ENCODE results near the gene KIAA2012. TPM values are rescaled to one million over a fixed set of nuclear protein-coding genes. Genes with fewer than 3 reads are reported as not detected.

Gene KIAA2012
- total RNA-seq, 1 experiment from 2014 or later: not detected

DNA sequence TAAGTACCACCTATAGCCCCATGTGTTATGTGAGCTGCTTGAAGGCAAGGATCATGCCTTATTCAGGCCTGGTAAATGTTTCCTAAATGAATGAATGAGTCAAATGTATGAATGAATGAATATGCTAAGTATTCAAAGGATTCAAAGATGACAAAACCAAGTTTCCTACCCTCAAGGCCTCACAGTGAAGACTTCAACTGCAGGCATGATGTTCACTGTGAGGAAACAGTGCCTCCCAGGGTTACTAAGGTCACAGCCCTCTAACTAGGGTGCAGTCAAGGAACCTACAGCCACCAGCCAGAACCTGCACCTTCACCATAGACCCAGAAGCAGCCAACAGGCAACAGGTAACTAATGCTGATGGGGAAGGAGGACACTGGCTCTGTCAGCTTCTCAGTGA, 96.1 kb downstream of the KIAA2012 start:
- DNase-seq (ENCODE audit: low spot score): no peak
- in situ Hi-C loops (cut with HindIII; ENCODE audit: low sequenced_read_pairs): no loop called here

DNA sequence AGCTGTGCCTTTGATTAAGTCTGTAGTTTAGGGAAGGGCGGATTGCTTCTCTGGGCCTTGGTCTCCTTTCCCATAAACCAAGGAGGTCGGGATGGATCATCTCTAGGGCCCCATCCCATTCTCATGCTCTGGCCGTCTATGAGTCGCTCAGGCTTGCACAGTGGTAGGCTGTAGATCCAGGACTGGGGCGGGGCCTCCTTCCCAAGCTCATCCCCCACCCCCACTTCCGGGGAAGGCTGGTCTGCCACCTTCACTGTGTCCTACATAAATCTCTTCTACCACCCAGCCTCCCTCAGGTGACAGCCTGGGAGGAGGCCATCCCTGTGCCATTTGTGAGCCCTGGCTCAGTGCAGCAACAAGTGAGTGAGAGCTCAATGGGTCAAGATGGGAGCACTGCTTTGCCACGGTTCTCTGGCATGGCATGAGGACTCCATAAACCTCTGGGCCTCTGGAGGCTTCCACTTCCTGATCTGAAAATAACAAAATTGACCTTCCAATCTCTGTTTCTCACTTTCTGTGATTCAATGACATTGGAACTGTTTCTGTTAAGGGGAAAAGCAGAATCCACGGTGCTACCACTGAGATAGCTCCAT, 96.9 kb downstream of the KIAA2012 start:
- in situ Hi-C loops (cut with HindIII; ENCODE audit: low sequenced_read_pairs): no loop called here
- DNase-seq (ENCODE audit: low spot score): no peak

DNA sequence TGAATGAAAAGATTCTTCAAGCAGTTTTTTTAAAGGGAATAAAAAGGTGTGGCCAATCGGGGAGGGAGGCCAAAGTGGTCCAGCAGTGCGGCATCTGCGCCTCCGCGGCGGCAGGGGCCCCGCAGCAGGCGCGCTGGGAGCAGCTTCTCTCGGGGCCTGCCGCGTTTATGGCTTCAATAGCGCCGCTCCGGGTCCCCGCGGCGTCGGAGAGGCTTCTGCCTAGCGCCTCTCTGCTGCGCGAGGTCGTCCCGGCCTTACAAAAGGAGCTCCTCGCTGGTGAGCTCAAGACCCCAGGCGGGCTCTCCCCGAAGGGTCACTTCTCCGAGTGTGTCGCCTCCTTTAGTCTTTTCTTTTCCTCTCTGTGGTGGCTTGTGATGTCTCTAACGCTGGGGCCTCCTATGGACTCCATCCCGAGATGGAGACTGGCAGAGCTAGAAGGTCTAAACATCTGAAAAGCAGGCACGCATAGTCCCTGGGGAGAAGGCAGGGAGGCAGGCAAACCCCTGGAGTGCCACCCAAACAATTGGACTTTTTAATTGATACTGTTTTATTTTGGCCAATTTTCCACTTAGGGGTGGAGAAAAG, 98.3 kb downstream of the KIAA2012 start:
- peak; percentile 57 for DNase-seq (ENCODE audit: low spot score)
- in situ Hi-C loops (cut with HindIII; ENCODE audit: low sequenced_read_pairs): no loop called here

DNA sequence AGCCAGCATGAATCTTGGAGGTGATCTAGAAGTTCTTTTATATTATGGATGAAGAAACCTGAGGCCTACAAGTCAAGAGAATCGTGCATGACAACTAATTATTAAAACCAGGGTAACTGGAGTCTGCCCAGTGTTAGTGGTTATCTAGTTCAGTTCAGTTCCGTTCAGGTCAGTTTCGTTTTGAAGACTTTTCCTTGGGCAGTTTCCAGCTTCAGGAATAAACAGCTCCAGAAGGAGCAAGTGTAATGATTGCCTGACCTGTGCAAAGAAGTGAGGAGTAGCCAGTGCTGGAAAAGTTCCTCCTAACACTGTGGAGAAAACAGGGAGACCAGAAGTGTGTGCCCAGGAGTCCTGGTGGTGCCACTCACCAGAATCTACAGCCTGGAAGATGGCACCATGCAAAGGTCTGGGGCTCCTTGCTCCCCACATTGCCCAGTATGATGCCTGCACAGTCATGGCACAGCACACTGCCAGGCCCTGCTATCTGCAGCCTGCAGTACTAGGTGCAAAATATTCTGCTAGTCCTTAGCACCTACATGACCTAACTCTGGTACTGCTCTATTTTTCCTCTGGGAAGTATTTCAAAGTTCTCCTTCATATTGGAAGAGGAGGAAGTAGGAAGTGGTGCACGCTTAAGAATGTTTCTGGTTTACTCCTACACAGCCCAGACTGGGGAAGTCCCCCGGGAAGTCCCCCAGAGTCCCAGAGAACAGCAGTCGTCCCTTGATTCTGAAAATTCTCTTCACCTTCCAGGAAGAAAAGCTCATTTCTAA, 99.6 kb downstream of the KIAA2012 start:
- in situ Hi-C loops (cut with HindIII; ENCODE audit: low sequenced_read_pairs): no loop called here
- no peak for DNase-seq (ENCODE audit: low spot score)

- DNase-seq (ENCODE audit: low spot score): peak; percentile 83
- in situ Hi-C loops (cut with HindIII; ENCODE audit: low sequenced_read_pairs): no loop called here
Observed at GRCh38 chr2:202178346-202178958, 105.4 kb downstream of the KIAA2012 start.

- DNase-seq (ENCODE audit: low spot score): no peak
- in situ Hi-C loops (cut with HindIII; ENCODE audit: low sequenced_read_pairs): no loop called here
Observed at GRCh38 chr2:202184557-202184956, 111.5 kb downstream of the KIAA2012 start.

- DNase-seq (ENCODE audit: low spot score): no peak
- in situ Hi-C loops (cut with HindIII; ENCODE audit: low sequenced_read_pairs): no loop called here
Observed at GRCh38 chr2:202185156-202185555, 112.1 kb downstream of the KIAA2012 start.

GRCh38 chr2:202186641-202187202, 113.7 kb downstream of the KIAA2012 start:
- in situ Hi-C loops (cut with HindIII; ENCODE audit: low sequenced_read_pairs): no loop called here
- DNase-seq (ENCODE audit: low spot score): no peak

DNA sequence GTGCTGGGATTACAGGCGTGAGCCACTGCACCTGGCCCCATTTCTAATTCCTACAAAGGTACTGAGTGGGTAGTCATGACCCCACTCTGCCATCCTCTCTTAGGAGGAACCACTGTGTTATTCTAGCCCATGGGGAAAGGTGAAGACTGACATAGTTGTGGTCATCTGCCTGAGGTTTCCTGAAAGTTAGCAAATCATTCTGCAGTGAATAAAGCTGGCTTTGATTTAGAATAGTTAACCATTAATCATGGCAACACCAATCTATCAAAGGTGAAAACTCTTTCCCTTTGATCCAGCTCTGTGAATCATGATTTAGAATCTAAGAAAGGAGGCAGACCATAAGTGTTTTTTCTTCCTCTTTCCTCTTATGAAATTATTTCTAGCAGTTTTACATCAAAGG, 114.5 kb downstream of the KIAA2012 start:
- DNase-seq (ENCODE audit: low spot score): no peak
- in situ Hi-C loops (cut with HindIII; ENCODE audit: low sequenced_read_pairs): no loop called here

GRCh38 chr2:202193305-202193704, 120.2 kb downstream of the KIAA2012 start:
- in situ Hi-C loops (cut with HindIII; ENCODE audit: low sequenced_read_pairs): no loop called here
- no peak for DNase-seq (ENCODE audit: low spot score)

DNA sequence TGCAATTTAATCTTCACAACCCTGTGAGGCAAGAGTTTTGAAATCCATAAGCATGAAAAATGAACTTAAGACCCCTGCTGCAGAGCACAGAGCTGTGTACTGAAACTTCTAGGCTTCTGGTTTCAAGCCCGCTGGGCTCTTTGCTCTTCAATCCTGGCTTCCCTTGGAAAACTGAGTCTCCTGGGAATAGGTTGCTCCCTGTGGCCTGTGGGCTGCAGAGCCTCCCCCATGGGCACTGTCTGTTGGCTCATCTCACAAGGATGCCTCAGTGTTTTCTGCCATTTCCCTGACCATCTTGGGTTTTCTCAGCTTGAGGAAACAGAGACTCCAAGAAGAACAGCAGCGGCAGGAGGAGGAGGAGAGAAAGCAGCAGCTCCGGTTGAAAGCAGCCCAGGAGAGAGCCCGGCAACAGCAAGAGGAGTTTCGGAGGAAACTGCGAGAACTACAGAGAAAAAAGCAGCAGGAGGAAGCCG, 120.9 kb downstream of the KIAA2012 start:
- in situ Hi-C loops (cut with HindIII; ENCODE audit: low sequenced_read_pairs): no loop called here
- DNase-seq (ENCODE audit: low spot score): no peak

DNA sequence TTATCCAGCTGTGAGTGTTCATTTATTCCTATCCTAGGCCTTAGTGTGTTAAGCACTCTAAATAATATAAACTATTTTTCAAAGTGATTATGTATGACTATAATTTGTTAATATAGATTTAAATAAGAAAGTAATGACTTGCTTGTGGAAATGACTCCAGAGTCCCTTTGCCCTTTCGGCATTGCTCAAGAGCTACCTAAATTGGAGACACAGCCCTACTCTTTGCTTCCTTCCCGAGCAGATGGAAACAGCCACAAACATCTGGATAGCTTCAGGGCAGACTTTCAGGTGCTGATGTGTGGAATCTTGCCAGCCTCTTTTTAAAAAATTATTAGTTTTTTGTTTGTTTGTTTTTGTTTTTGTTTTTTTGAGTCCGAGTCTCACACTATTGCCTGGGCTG, 121.4 kb downstream of the KIAA2012 start:
- in situ Hi-C loops (cut with HindIII; ENCODE audit: low sequenced_read_pairs): no loop called here
- DNase-seq (ENCODE audit: low spot score): no peak

DNA sequence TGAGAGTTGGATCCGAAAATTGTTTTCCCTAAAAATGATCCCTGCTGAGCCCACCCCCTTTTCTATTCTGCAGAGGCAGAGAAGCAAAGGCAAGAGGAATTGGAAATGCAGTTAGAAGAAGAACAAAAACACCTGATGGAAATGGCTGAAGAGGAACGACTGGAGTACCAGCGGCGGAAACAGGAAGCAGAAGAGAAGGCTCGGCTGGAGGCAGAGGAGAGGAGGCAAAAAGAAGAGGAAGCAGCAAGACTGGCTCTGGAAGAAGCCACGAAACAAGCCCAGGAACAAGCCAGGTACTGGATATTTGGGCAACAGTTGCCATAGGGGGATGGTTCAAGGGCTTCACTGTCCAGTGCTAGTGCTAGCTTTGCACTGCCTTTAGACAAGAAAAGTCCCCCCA, 123.7 kb downstream of the KIAA2012 start:
- in situ Hi-C loops (cut with HindIII; ENCODE audit: low sequenced_read_pairs): no loop called here
- no peak for DNase-seq (ENCODE audit: low spot score)

GRCh38 chr2:202201220-202202160, 128.4 kb downstream of the KIAA2012 start:
- in situ Hi-C loops (cut with HindIII; ENCODE audit: low sequenced_read_pairs): no loop called here

GRCh38 chr2:202203348-202203747, 130.3 kb downstream of the KIAA2012 start:
- in situ Hi-C loops (cut with HindIII; ENCODE audit: low sequenced_read_pairs): no loop called here
- no peak for DNase-seq (ENCODE audit: low spot score)

More at GRCh38 chr2:202201220-202202160, 128.4 kb downstream of the KIAA2012 start:
- peak; percentile 9 for DNase-seq (ENCODE audit: low spot score)

- in situ Hi-C loops (cut with HindIII; ENCODE audit: low sequenced_read_pairs): no loop called here
- no peak for DNase-seq (ENCODE audit: low spot score)
Observed at GRCh38 chr2:202204855-202205254, 131.8 kb downstream of the KIAA2012 start.

DNA sequence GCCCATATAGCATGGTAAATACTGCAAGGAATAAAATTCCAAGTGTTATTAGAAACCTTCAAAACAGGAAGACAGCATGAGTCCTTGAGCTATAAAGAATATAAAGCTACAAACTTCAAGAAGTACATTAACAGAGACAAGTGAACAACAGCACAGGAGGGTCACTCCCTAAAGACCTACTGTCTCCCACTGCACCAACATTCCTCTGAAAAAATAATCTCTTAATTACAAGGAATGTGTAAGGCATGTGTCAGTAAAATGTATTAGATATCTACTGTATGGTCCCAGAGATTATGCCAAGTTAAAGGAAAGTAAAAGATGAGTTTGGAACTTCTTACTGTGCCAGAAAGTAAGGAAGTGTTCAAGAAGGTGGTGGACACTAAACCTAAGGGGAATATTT, 135.5 kb downstream of the KIAA2012 start:
- no peak for DNase-seq (ENCODE audit: low spot score)
- in situ Hi-C loops (cut with HindIII; ENCODE audit: low sequenced_read_pairs): no loop called here

DNA sequence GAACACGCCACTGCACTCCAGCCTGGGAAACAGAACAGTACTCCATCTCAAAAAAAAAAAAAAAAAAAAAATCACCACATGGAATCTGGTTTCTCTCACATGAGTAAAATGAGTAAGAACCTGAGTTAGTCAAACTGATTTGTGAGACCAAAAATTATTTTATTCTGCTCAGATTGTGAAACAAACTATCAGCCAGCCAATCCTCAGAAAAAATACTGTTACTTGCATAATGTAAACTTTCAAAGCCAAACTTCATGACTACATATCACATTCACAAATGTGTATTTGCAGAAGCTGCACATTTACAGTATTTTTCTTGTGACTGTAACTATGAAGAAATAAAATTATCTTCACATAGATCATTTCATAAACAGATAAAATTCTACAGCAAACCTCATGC, 142.1 kb downstream of the KIAA2012 start:
- in situ Hi-C loops (cut with HindIII; ENCODE audit: low sequenced_read_pairs): no loop called here
- no peak for DNase-seq (ENCODE audit: low spot score)

GRCh38 chr2:202221873-202222272, 148.8 kb downstream of the KIAA2012 start:
- in situ Hi-C loops (cut with HindIII; ENCODE audit: low sequenced_read_pairs): no loop called here
- no peak for DNase-seq (ENCODE audit: low spot score)
